GM21786 (cell line): ENCODE measurements around the gene PLA1A.
"Not testable (repeated sequence)": the region's sequence is repeated elsewhere in the genome, so short reads cannot be mapped to it uniquely, and the experiment has no call there.

Source experiments
- ATAC-seq: cut with Tn5 transposase; IDR thresholded peaks from one replicate; pipeline ENCODE4 v1.9.1; 2021; ENCODE audit not compliant: unreplicated experiment

Gene PLA1A, protein sequence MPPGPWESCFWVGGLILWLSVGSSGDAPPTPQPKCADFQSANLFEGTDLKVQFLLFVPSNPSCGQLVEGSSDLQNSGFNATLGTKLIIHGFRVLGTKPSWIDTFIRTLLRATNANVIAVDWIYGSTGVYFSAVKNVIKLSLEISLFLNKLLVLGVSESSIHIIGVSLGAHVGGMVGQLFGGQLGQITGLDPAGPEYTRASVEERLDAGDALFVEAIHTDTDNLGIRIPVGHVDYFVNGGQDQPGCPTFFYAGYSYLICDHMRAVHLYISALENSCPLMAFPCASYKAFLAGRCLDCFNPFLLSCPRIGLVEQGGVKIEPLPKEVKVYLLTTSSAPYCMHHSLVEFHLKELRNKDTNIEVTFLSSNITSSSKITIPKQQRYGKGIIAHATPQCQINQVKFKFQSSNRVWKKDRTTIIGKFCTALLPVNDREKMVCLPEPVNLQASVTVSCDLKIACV

DNA sequence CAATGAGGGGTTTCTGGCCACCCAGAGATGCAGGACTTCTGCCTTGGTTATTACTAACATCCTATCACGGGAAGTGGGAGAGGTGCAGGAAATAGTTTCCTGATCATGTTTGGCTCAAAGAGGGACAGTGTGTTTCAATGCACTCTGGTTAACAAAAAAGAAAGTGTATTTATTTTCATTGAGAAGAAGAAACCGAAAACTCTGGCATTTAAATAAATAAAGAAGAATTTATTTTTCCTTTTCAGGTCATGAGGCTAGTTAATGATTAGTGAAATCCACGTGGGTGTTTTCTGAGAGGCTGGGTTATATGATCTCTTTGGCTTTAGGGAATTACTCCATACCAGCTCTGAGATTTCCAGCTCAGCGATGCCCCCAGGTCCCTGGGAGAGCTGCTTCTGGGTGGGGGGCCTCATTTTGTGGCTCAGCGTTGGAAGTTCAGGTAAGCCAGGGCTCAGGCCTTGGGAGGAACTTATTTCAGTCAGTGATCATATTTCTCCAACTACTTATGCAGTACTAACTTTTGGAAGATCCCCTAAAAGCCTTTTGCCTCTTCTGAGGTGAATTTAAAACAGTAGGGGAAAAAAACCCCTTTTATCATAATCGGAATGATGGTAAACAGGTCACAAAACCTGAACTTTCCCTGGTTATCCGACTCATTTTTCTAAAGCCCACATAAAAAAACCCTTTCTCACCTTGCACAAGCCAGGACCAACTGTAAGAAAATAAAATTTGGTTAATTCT, at the start of gene PLA1A:
Gene PLA1A (plus strand): TSS at position 338 of the 741 bp plus-strand sequence. CDS start 29 bp downstream, at position 367.
- ATAC-seq, result no peak

DNA sequence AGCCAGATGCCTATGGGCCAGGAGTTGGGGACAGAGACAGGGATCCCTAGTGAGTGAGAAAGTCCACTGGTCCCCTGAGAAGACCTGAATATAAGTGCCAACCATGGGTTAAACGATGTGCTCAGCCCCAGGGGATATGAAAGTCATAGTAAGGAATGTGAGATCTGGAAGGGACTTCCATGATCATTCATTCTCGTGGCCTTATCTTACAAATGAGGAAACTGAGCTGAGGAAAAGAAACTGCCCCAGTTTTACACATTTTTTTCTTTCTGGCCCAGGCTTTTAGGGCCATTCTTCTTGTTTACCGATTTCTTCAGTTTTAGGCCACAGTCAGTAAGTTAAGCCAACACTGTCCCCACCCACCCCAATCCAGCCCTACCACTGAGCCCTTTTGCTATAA, 49.3 kb upstream of the PLA1A start:
- no peak for ATAC-seq

DNA sequence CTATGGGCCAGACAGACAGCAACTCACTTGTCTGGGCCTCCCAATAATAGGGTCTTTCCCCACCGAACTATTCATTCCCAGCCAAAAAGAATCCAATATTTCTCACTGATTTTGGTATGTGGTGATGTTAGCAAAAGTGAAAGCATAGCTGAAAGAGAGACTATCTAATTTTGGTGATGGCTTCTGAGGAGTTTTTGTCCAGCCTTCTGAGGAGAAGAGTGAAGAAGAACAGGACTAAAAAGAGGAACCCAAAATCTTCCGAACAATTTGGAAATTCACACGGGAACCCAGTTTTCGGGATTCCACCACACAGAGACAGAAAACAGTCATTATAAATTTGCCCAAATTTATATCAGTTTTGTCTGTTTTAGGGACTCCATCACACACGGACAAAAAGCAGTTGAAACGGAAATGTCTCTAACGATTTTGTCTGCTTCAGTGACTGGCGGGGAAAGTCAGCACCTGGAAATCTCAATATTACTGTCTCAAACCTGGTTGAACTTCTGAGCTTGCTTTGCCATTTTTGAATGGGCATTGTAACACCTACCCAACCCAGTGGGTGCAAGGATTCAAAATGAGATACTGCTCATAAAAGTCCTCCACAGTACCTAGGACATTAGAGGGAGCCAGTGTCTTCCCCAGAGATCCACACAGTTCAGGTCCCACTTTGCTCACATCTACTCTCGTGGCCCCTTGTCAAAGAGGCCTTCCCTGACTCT, 47.3 kb upstream of the PLA1A start:
- peak; percentile 32 for ATAC-seq

DNA sequence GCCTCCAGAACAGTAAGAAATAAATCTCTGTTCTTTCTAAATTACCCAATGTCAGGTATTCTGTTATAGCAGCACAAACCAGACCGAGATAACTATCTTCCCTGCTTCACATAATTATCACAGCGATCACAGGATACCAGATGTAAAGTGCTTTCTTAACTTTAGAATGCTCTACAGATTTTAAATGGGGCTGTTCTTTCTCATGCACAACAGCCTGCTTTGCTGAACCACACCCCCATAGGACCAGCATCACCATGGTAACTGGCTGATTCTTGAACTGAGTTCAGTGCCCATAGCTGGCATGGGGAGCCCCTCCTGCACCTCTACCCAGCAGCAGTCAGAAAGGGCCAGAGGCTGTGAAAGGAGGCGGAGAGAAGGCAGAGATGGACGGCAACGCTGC, 46.1 kb upstream of the PLA1A start:
- ATAC-seq, result no peak

DNA sequence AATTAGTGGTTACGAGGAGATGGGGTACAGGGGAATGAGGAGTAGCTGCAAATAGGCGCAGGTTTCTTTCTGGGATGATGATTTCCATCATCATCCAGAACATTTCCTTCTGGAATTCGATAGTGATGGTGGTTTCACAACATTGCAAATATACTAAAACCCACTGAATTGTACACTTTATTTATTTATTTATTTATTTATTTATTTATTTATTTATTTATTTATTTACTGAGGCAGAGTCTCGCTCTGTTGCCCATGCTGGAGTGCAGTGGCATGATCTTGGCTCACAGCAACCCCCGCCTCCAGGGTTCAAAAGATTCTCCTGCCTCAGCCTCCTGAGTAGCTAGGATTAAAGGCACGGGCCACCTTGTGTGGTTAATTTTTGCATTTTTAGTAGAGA, 44.8 kb upstream of the PLA1A start:
- ATAC-seq, result not testable (repeated sequence)

DNA sequence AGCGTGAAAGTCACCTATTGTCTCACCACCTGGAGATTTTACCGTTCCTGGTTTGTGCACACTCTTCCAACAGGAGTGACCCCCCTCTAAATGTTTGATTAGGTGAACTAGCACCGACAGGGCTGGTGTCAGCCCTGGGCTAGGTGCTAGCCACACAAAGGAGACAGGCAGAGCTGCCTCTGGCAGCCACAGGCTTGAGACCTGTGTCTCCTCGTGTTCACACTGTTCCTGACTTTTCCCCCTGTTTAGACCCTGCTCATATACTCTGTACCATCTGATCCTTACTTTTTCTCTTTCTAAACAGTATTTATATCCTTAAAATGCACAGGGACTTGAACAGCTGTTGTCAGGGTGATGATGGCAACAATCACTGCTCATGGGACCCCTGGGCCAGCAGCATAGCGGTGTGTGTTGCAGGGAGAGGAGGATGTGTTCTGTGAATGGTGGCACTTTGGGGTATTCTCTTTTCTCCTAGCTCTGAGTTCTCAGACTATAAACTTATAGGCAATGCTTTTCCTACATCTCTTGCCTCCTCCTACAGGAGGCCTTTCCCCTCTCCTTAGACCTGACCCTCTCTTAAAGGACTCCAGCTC, 43.8 kb upstream of the PLA1A start:
- ATAC-seq, result no peak

DNA sequence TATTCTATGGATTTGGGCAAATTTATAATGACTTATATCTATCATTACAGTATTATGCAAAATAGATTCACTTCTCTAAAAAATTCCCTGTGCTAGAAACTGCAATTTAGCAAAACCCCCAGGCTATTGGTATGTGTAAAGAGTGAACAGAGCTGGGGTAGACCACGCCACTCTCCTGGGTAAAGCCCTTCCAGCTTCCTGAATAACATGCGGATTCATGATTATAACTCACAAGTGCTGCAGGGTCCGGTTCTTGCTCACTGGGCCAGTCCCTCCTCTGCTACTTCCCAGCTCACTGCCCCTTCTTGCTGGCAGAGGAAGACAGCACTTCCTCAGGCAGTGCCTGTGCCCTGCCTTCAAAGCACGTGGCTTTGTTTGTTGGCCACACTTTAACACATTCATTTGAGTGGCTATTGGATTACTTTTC, 42.4 kb upstream of the PLA1A start:
- no peak for ATAC-seq

DNA sequence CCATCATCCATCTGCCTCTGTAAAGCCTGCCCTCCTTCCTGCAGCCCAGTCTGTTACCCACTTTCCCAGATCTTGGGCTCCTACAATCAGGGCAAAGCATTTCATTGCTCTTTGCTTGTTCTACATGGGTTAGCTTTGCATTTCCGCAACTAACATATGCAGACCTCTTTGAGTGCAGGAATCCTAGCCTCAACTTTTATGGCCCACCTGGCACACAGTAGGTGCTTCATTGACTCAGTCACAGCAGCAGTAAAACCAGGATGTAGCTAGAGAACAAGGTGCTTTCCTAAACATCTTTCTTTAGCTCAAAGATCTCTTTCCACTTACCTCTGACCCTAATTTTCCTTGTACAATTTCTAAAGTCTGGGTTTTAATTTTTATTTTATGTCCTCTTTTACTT, 41.8 kb upstream of the PLA1A start:
- no peak for ATAC-seq

DNA sequence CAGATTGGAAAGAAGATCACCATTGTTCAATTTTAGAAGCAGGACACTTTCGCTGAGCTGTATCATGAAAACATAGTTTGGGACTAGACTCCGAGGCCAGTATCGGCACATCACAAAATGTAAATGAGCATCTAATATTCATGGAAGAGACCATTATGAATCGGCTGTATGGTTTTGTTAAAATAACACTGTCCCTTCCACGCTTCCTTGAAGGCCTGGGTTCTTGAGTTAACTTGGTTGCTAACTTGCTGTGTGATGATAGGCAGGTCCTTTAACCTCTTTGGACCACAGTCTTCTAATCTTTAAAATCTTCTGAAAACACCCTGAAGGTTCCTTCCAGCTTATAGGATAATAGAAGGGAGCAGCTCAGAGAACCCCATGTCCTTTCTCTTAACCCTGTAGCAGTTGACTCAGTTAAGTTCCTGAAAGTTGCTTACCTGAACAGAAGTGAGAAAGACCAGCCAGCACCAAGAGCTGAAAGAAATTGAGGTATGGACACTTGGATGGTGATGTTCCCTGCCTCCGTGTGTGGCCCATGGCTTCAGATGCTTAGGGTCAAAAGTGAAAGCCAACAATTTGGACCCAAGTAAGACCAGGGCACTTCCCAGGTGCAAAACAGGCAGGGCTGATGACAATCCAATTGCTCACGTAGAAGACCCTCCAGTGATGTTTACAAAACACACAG, 40.4 kb upstream of the PLA1A start:
- ATAC-seq, result no peak

DNA sequence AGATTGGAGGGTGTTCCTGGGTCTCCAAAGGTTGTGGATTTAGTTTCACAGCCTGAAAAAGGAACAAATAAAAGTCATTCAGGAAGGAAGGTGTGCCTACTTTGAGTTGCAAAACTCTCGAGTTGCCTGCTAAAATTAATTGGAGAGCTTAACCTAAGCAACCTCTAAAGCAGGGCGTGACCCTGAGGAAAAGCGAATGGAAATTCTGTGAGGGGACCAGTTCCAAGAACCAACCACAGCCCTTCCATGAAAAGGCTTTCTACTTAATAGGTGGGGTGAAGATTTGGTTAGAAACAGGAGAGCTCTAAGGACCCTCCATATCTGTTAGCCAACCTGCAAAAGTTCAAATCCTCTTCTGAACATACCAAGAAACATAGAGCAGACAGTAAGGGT, 39.8 kb upstream of the PLA1A start:
- ATAC-seq, result no peak

DNA sequence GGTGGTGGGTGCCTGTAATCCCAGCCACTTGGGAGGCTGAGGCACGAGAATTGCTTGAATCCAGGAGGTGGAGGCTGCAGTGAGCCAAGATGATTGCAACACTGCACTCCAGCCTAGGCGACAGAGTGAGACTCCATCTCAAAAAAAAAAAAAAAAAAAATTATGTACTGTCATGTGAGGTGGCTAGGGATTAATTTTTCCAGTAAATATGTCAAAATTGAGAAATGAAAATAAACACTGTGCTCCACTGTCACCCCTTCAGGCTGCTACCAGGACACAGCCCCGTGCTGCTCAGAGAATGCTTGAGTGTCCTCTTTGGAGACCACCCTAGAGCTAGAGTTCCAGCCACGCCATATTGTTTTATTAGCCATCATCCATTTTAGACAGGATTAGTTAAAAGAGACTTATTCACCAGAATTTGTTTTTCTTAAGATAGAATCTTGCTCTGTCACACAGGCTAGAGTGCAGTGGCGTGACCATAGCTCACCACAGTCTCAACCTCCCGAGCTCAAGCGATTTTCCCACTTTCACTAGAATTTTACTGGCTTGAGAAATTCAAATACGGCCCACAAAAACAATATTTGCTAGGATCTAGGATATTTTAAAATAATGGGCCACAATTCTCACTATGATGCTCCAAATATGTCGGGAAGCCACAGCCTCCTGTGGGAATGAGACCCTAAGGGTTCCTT, 38.9 kb upstream of the PLA1A start:
- no peak for ATAC-seq

DNA sequence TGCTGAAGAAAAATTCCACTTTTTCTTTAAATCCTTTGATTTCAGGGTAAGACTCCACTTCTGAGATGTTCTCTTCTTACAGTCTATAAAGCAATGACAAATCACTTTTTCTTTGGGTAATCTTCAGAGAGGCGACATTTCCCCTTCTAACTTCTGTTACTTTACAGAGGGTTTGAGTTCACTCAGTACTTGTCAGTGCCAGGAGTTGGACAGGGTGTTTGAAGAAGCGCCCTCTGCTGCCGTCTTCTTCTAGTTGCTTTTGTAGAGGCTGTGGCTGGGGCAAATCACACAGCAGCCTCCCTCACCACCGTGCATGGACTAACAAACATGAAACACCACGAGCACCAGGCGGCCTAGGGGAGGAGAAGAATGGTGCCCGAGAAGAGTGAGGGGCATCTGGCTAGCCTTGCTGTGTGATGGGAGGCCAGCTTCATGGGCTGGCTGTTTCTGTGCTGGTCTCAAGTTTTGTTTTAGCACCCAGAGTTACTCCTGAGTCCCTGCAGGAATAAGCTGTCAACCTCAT, 38.2 kb upstream of the PLA1A start, which contains the start of gene CD80:
Gene CD80 (minus strand): TSS at position 174 of the 523 bp plus-strand sequence. CDS start 1,886 bp downstream, outside the sequence.
- peak; percentile 43 for ATAC-seq

DNA sequence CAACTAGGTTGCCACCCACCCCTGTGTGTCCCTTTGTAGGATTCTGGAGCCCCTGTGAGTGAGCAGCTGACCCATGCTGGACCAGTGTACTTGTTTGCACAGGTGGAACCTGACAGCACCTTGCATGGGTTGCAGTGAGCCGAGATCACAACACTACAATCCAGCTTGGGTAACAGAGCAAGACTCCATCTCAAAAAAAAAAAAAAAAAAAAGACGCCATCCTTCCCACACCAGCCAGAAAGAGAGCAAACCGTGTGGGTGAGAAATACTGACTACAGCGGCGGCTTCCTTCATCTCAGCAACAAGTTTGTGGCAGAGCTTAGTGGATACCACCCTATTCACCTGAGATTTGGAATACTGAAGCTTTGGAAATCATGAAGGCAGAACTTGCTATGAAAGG, 37.5 kb upstream of the PLA1A start:
- ATAC-seq, result no peak

DNA sequence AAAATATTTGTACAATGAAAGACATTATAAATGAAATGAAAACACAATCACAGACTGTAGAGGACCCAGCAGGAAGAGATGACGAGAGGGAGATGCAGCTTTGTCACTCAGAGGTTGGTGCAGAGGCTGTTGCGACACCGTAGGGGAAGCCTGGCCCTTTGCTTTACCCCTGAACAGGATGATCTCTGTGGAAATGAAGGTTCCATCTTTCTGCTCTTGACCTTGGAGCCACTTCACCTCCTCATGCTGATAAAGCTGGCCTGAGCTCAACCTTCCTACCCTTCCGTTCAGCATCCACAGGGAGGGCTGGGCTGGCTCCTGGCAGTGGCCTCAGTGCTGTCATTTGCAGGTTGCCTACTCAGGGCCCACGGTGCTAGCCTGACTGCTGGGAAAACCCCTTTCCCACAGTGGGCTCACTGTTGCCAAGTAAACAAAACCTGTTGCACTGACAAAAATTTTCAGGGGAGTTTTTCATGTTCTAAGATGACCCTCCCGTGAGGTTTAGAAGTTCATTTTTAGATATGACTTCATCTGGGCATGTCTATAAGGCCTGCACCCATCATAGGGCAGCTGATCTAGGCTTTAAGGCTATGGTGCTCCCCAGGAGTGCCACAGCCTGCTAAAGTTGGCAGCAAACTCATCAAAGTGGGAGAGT, 35.3 kb upstream of the PLA1A start:
- peak; percentile 75 for ATAC-seq

DNA sequence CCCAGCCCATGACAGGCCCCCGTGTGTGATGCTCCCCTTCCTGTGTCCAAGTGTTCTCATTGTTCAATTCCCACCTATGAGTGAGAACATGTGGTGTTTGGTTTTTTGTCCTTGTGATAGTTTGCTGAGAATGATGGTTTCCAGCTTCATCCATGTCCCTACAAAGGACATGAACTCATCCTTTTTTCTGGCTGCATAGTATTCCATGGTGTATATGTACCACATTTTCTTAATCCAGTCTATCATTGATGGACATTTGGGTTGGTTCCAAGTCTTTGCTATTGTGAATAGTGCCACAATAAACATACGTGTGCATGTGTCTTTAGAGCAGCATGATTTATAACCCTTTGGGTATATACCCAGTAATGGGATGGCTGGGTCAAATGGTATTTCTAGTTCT, 34.4 kb upstream of the PLA1A start:
- not testable (repeated sequence) for ATAC-seq

DNA sequence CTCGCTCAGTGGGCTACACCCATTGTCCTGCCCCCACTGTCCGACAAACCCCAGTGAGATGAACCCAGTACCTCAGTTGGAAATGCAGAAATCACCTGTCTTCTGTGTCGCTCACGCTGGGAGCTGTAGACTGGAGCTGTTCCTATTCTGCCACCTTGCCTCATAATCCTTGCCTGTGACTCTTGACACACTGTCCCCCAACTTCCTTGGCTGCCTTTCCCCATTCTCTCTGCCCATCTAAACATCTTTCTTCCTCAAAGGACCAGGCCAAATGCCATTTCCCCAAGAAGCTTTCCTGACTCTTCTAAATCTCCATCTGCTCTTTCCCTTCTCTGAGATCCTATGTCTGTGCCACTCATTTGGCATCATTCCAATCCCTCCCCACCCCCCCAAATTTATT, 28.5 kb upstream of the PLA1A start:
- no peak for ATAC-seq

DNA sequence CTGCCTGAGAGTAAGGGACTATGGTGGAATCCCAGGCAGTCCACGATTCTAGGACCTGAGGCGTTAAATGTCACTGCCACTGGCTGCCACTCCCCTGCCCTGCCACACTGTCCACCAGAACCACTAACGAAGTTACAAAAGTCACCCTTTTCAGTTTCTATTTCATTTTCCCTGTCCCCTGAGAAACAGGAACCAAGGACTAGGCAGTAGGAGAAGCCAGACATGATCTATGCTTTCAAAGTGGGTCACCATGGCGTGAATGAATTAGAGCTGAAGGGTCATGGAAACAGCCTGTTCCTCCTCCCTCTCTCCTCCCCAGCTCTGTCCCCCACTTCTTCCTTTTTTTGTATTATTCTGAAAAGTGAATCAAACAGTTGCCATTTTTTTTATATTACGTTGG, 27.5 kb upstream of the PLA1A start:
- ATAC-seq, result peak; percentile 82

DNA sequence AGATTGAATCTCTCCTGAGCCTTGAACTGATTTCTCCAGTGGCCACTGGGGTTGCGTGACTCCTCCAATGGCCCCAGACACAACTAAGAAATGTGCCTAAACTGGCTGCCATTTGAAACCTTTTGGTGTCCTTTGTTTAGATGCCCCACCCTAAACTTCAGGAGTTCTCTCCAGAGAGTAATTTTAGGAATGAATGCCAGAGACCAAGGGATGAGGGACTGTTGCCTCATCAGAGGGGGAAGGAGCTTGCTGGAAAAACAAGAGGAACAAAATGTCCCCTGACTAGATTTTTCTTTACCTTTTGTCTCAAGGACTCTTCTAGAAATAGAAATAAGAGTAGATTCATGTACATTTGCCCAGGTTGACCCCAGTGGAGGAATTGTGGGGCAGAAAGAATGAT, 26.5 kb upstream of the PLA1A start:
- ATAC-seq, result no peak

DNA sequence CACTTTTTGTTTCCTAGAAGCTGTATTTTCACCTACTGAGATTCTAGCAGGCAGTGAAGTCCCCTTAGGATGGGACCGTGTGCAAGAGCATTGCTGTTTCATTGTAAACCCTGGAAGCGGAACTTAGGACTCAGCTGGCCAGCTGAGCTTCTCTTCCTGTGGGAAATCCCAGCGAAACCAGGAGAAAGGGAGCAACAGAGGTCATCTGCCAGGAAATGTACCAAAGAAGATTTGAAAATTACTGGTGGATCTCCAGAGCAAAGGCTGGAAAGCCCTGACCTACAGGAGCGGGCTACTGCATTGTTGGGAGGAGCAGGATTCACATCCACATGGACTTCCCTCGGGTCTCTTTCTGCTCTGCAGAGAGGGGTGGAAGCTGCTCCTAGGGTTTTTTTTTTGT, 26.0 kb upstream of the PLA1A start:
- no peak for ATAC-seq
